Measurements from ENCODE around the gene PLCD1. TPM values are rescaled to one million over a fixed set of nuclear protein-coding genes. Genes with fewer than 3 reads are reported as not detected.
A peak's percentile ranks its signal among the peaks of the same experiment; 100 is the strongest.

PLCD1 gene
- total and polyA plus RNA-seq, 2 of the 13 experiments (the other 11 are each of a cell fraction or from before 2014, with no cell fraction given), result 10.1 to 12.4 TPM

DNA sequence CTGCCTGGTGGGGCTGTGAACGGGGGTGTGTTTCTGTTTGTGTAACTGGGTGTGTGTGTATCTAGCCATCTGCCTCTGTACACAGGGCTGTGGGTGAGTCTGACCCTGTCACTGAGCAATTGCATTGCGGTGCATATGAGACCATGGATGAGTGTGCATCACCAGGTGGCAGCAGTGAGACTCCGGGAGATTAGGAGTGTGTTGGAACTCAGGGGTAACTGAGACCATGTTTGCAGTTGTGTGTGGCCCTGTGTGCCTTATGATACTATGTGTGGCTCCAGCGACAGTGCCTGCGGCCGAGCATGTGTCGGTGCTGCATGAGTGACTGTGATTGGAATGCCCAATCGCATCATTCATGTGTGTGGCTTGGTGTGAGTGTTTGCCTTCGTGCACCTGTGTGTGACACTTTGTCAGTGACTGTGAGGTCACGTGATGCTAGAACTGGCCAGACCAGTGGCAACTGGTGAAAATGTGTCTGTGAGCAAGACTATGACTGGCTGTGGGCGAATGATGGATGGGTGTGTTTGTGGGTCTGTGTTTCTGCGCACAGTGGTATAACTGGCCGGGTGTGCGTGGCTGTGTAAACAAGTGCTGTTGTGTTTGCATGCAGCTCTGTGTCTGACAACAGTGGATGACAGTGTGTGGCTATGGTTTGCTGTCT is 24.9 kb downstream of the PLCD1 start (continued):
- TF ChIP-seq, protein P1, sequence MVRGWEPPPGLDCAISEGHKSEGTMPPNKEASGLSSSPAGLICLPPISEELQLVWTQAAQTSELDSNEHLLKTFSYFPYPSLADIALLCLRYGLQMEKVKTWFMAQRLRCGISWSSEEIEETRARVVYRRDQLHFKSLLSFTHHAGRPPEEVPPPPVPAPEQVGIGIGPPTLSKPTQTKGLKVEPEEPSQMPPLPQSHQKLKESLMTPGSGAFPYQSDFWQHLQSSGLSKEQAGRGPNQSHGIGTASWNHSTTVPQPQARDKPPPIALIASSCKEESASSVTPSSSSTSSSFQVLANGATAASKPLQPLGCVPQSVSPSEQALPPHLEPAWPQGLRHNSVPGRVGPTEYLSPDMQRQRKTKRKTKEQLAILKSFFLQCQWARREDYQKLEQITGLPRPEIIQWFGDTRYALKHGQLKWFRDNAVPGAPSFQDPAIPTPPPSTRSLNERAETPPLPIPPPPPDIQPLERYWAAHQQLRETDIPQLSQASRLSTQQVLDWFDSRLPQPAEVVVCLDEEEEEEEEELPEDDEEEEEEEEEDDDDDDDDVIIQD (CRISPR knock-in tag; IDR thresholded peaks at IDR 0.05; ENCODE audit: low read depth), result 0 out of 2 replicates have a peak, but pooled peaks have one; percentile 17
- TF ChIP-seq MAF1 (CRISPR knock-in tag; IDR thresholded peaks at IDR 0.05; ENCODE audit: borderline replicate concordance) (no peak), HCFC1 (IDR thresholded peaks at IDR 0.05; ENCODE audit: low read depth, low read length) (no peak), TBP (CRISPR knock-in tag; IDR thresholded peaks at IDR 0.05) (no peak), ZNF317 (CRISPR knock-in tag; IDR thresholded peaks at IDR 0.05) (peak; percentile 17; the same call in 1 of the 2 replicates), ZNF713 (CRISPR knock-in tag; IDR thresholded peaks at IDR 0.05) (no peak), ELF1 (CRISPR knock-in tag; IDR thresholded peaks at IDR 0.05) (no peak), ZNF720 (CRISPR knock-in tag; IDR thresholded peaks at IDR 0.05) (no peak), YEATS2 (CRISPR knock-in tag; IDR thresholded peaks at IDR 0.05; ENCODE audit: borderline replicate concordance) (0 out of 2 replicates have a peak, but pooled peaks have one; percentile 22), ATF7-NPFF (CRISPR knock-in tag; IDR thresholded peaks at IDR 0.05; ENCODE audit: low read depth) (no peak), GABPA (IDR thresholded peaks at IDR 0.05; ENCODE audit: low read depth, low read length) (no peak), GABPA (CRISPR knock-in tag; IDR thresholded peaks at IDR 0.05; ENCODE audit: low read depth) (no peak), EED (CRISPR knock-in tag; IDR thresholded peaks at IDR 0.05) (no peak), ZNF24 (IDR thresholded peaks at IDR 0.05) (no peak), POLR2AphosphoS2 (IDR thresholded peaks at IDR 0.05; ENCODE audit: low read depth, low read length) (no peak), MEIS1 (CRISPR knock-in tag; IDR thresholded peaks at IDR 0.05; ENCODE audit: borderline replicate concordance) (peak; percentile 73; the same call in 1 of the 2 replicates), ZC3H13 (CRISPR knock-in tag; IDR thresholded peaks at IDR 0.05) (no peak), FOXP1 (IDR thresholded peaks at IDR 0.05) (peak; percentile 76), FOXP1 (CRISPR knock-in tag; IDR thresholded peaks at IDR 0.05) (peak; percentile 41; the same call in 1 of the 2 replicates), ERF (CRISPR knock-in tag; IDR thresholded peaks at IDR 0.05) (no peak), ATF1 (CRISPR knock-in tag; IDR thresholded peaks at IDR 0.05) (no peak), SIN3A (IDR thresholded peaks at IDR 0.05; ENCODE audit: borderline replicate concordance, low read depth, low read length) (peak; percentile 70), TP53 (CRISPR knock-in tag; conservative IDR thresholded peaks at IDR 0.05) (peak; percentile 72; the same call in 1 of the 2 replicates)
- TF ChIP-seq, protein P2, sequence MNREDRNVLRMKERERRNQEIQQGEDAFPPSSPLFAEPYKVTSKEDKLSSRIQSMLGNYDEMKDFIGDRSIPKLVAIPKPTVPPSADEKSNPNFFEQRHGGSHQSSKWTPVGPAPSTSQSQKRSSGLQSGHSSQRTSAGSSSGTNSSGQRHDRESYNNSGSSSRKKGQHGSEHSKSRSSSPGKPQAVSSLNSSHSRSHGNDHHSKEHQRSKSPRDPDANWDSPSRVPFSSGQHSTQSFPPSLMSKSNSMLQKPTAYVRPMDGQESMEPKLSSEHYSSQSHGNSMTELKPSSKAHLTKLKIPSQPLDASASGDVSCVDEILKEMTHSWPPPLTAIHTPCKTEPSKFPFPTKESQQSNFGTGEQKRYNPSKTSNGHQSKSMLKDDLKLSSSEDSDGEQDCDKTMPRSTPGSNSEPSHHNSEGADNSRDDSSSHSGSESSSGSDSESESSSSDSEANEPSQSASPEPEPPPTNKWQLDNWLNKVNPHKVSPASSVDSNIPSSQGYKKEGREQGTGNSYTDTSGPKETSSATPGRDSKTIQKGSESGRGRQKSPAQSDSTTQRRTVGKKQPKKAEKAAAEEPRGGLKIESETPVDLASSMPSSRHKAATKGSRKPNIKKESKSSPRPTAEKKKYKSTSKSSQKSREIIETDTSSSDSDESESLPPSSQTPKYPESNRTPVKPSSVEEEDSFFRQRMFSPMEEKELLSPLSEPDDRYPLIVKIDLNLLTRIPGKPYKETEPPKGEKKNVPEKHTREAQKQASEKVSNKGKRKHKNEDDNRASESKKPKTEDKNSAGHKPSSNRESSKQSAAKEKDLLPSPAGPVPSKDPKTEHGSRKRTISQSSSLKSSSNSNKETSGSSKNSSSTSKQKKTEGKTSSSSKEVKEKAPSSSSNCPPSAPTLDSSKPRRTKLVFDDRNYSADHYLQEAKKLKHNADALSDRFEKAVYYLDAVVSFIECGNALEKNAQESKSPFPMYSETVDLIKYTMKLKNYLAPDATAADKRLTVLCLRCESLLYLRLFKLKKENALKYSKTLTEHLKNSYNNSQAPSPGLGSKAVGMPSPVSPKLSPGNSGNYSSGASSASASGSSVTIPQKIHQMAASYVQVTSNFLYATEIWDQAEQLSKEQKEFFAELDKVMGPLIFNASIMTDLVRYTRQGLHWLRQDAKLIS (CRISPR knock-in tag; IDR thresholded peaks at IDR 0.05), result no peak
- TF ChIP-seq, protein P3, sequence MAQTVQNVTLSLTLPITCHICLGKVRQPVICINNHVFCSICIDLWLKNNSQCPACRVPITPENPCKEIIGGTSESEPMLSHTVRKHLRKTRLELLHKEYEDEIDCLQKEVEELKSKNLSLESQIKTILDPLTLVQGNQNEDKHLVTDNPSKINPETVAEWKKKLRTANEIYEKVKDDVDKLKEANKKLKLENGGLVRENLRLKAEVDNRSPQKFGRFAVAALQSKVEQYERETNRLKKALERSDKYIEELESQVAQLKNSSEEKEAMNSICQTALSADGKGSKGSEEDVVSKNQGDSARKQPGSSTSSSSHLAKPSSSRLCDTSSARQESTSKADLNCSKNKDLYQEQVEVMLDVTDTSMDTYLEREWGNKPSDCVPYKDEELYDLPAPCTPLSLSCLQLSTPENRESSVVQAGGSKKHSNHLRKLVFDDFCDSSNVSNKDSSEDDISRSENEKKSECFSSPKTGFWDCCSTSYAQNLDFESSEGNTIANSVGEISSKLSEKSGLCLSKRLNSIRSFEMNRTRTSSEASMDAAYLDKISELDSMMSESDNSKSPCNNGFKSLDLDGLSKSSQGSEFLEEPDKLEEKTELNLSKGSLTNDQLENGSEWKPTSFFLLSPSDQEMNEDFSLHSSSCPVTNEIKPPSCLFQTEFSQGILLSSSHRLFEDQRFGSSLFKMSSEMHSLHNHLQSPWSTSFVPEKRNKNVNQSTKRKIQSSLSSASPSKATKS (CRISPR knock-in tag; IDR thresholded peaks at IDR 0.05), result no peak
- TF ChIP-seq, protein P4, sequence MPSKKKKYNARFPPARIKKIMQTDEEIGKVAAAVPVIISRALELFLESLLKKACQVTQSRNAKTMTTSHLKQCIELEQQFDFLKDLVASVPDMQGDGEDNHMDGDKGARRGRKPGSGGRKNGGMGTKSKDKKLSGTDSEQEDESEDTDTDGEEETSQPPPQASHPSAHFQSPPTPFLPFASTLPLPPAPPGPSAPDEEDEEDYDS (CRISPR knock-in tag; IDR thresholded peaks at IDR 0.05), result no peak

All from HepG2 (cell line).